ENCODE results near the gene TRMT10A.

GRCh38 chr4:99587309-99587708 is 23.5 kb upstream of the TRMT10A start:
- TF ChIP-seq CTCF (IDR thresholded peaks at IDR 0.05) = no peak
- TF ChIP-seq POLR2A (IDR thresholded peaks at IDR 0.05) = no peak
